Motor neuron (in vitro differentiated cells): ENCODE measurements around the gene DIPK1B. TPM values are rescaled to one million over a fixed set of nuclear protein-coding genes. Genes with fewer than 3 reads are reported as not detected.
"Not testable (repeated sequence)": the region's sequence is repeated elsewhere in the genome, so short reads cannot be mapped to it uniquely, and the experiment has no call there.

Source experiments
- ATAC-seq, 8 experiments: fragments of 200-7000 bp; cut with Tn5 transposase; replicated peaks in 6 of 8; 2 replicates each; pipeline ENCODE4 v1.8.0; 2021; ENCODE audit warnings: mild to moderate bottlenecking in 8 of 8, moderate library complexity in 8 of 8
- H3K27ac ChIP-seq, 2 donors: fragments of 250-450 bp; sonication (Bioruptor Pico); 2 replicates each; pipeline ENCODE4 v1.9.0; 2021; ENCODE audit warnings: antibody characterized with exemption in 2 of 2, mild to moderate bottlenecking in 2 of 2, moderate library complexity in 1 of 2
- H3K4me1 ChIP-seq, 2 donors: fragments of 250-450 bp; sonication (Bioruptor Pico); replicated peaks in 1 of 2; 2 replicates each; pipeline ENCODE4 v1.6.1; 2021; ENCODE audit warnings: antibody characterized with exemption in 2 of 2, mild to moderate bottlenecking in 2 of 2, moderate library complexity in 1 of 2
- H3K4me3 ChIP-seq, 5 donors: fragments of 250-450 bp; sonication (Bioruptor Pico); 2 replicates each; pipeline ENCODE4 v1.9.0; 2021; ENCODE audit warnings: antibody characterized with exemption in 5 of 5, mild to moderate bottlenecking in 5 of 5, moderate library complexity in 4 of 5
- WGBS, 10 experiments: fragments of 450-650 bp; shearing (Covaris generic); methylation state at CpG; one replicate each; pipeline ENCODE4 v1.0.0; 2022; 5-methylcytosine and 5-hydroxymethylcytosine counted together
- in situ Hi-C, 9 experiments: fragments of 400-800 bp; cut with MboI; loops; one replicate each; pipeline ENCODE4 v1.15.0; 2021; ENCODE audit warnings: low sequenced_read_pairs in 9 of 9, low pct_unique_long_range_greater_than_20kb in 2 of 9; ENCODE audit not compliant: unreplicated experiment in 9 of 9
- total RNA-seq, 8 experiments: library from RNA; unstranded; fragments of 300-600 nt; gene quantifications; 2 replicates each; pipeline versions ENCODE4 v1.2.3 to v1.2.4, GENCODE V29; 2022

DIPK1B gene
- total RNA-seq, 8 experiments from 2014 or later: 0.92 to 44.3 (median 27.8) TPM

GRCh38 chr9:136754626-136755301 is 42.4 kb downstream of the DIPK1B start:
- in situ Hi-C loops: no loop called here
- 60 to 100% (median 60%) methylated on average over 1 of the region's 24 CpGs; no CpG with 5 or more reads in 7 of the 10 experiments for whole genome bisulfite sequencing, 10 experiments
- H3K4me3 ChIP-seq: no peak overlapping the region
- H3K4me1 ChIP-seq: no peaks in the 10 kb centered on the region
- no peak overlapping the region for H3K27ac ChIP-seq
- ATAC-seq: peak in 4 of 8 experiments; percentile 2 to 18 (median 10)

- H3K4me1 ChIP-seq, H3K4me3 ChIP-seq, H3K27ac ChIP-seq, in situ Hi-C loops: not testable (repeated sequence)
- WGBS, 10 experiments: 60 to 100% (median 87%) methylated on average over 1 to 4 of the region's 22 CpGs; no CpG with 5 or more reads in 3 of the 10 experiments
- peak in 2 of 8 experiments; percentile 2 to 4 for ATAC-seq
These were observed 43.1 kb downstream of the DIPK1B start for GRCh38 chr9:136755302-136756133.

DNA sequence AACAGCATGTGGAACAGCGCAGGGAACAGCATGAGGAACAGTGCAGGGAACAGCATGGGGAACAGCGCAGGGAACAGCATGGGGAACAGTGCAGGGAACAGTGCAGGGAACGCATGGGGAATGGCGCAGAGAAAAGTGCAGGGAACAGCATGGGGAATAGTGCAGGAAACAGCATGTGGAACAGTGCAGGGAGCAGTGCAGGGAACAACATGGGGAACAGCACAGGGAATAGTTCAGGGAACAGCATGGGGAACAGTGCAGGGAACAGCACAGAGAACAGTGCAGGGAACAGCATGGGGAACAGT is 43.7 kb downstream of the DIPK1B start:
- Histone ChIP-seq H3K4me1 (peaks cover 2% of the 10 kb centered on the region in 2 donors), H3K4me3 (no peak overlapping the region), H3K27ac (no peak overlapping the region)
- WGBS, 10 experiments: 80 to 100% methylated on average over 1 of the region's 4 CpGs; no CpG with 5 or more reads in 8 of the 10 experiments
- in situ Hi-C loops: no loop called here
- no peak for ATAC-seq

- Histone ChIP-seq H3K4me3 (no peak overlapping the region), H3K4me1 (peaks cover 3 to 5% of the 10 kb centered on the region in 2 donors), H3K27ac (no peak overlapping the region)
- ATAC-seq: no peak
- in situ Hi-C loops: no loop called here
- WGBS, 10 experiments: 70 to 100% (median 100%) methylated on average over 1 to 2 of the region's 18 CpGs; no CpG with 5 or more reads in 7 of the 10 experiments
These were observed 44.5 kb downstream of the DIPK1B start for GRCh38 chr9:136756836-136757235.

- Histone ChIP-seq H3K4me3 (no peak overlapping the region), H3K27ac (no peak overlapping the region), H3K4me1 (peaks cover 3 to 5% of the 10 kb centered on the region in 2 donors)
- no peak for ATAC-seq
- in situ Hi-C loops: no loop called here
- 86 to 100% methylated on average over 1 to 8 of the region's 20 CpGs; no CpG with 5 or more reads in 8 of the 10 experiments for WGBS, 10 experiments
These were observed 45.0 kb downstream of the DIPK1B start for GRCh38 chr9:136757328-136757727.

DNA sequence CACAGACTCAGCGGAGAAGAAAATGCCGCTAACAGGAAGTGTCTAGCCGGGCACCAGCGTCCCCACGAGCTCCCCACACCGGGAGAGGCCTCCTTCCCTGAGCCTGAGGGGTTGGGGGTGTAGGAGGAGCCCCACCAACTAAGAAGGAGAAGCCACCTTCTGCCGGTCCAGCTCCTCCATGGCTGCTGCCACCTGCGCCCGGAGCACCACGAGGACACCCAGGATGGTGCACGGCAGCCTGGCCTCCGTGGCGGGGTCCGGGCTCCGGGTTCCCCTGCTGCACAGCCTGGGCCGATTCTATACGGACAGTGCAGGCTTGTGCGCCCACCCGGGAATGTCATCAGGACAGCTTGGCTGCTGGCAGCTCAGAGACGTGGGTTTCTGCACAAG is 45.4 kb downstream of the DIPK1B start:
- in situ Hi-C loops: no loop called here
- no peak overlapping the region for H3K27ac ChIP-seq

DNA sequence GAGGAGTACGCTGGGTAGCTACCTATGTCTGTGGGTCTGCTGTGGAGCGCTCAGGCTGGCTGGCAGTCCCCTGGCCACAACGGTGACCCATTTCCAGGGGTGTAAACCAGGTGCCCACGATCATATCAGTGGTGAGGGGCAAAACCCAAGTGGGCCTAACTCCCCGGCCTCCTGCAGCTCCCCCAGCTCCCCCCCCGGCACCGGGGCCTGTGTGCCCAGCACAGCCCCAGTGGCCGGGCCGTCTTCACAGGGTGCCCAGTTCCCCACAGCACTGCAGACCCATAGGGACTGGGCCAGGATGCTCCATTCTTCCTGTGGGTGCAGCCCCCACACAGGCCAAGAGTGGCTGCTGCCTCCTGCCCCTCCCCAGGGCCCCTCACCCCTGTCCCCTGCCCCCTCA is 46.6 kb downstream of the DIPK1B start:
- in situ Hi-C loops: no loop called here
- peaks cover 7 to 19% of the 10 kb centered on the region in 2 donors for H3K4me1 ChIP-seq
- 94% methylated on average over 3 of the region's 9 CpGs; no CpG with 5 or more reads in 9 of the 10 experiments for WGBS, 10 experiments
- H3K27ac ChIP-seq: no peak overlapping the region
- no peak for ATAC-seq
- H3K4me3 ChIP-seq: no peak overlapping the region

More for the DNA sequence above, 45.4 kb downstream of the DIPK1B start:
- ATAC-seq: no peak
- Histone ChIP-seq H3K4me1 (peaks cover 3 to 9% of the 10 kb centered on the region in 2 donors), H3K4me3 (no peak overlapping the region)
- WGBS, 10 experiments: 87 to 100% (median 100%) methylated on average over 1 to 3 of the region's 20 CpGs; no CpG with 5 or more reads in 7 of the 10 experiments

GRCh38 chr9:136759436-136760325 is 47.3 kb downstream of the DIPK1B start:
- no peak overlapping the region for H3K27ac ChIP-seq
- in situ Hi-C loops: no loop called here

GRCh38 chr9:136760424-136760823 is 48.1 kb downstream of the DIPK1B start:
- Histone ChIP-seq H3K27ac (peak overlapping the region in 1 of 2 donors; percentile 19), H3K4me3 (no peak overlapping the region), H3K4me1 (peaks cover 7 to 25% of the 10 kb centered on the region in 2 donors)
- in situ Hi-C loops: no loop called here
- peak in 1 of 8 experiments; percentile 0 for ATAC-seq
- 20 to 92% (median 50%) methylated on average over 1 to 8 of the region's 25 CpGs; no CpG with 5 or more reads in 6 of the 10 experiments for WGBS, 10 experiments

More at GRCh38 chr9:136759436-136760325, 47.3 kb downstream of the DIPK1B start:
- H3K4me1 ChIP-seq: peaks cover 7 to 25% of the 10 kb centered on the region in 2 donors
- H3K4me3 ChIP-seq: no peak overlapping the region
- WGBS, 10 experiments: 89 to 100% (median 92%) methylated on average over 2 to 5 of the region's 27 CpGs; no CpG with 5 or more reads in 5 of the 10 experiments
- no peak for ATAC-seq

DNA sequence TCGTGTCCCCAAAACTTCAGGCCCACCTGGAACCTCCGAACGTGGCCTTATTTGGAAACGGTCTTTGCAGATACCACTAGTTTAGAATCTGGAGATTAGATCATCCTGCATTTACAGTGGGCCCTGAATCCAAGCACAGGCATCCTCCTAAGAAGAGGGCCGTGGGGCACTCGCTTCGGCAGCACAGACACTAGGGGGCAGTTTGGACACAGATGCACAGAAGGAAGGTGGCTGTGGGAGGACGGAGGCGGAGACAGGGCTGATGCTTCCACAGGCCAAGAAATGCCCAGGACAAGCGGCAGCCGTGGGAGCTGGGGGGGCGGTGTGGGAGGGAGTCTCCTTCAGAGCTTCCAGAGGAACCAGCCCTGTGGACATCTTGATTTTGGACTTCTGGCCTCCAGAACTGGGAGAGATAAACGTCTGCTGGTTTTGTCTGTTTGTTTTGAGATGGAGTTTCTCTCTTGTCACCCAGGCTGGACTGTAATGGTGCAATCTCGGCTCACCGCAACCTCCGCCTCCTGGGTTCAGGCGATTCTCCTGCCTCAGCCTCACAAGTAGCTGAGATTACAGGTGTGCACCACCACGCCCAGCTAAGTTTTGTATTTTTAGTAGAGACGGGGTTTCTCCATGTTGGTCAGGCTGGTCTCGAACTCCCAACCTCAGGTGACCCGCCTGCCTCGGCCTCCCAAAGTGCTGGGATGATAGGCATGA is 48.6 kb downstream of the DIPK1B start:
- peak; percentile 51 to 83 (median 78) for ATAC-seq
- in situ Hi-C loops, H3K4me3 ChIP-seq: not testable (repeated sequence)
- Histone ChIP-seq H3K27ac (peak overlapping the region in 1 of 2 donors; percentile 19), H3K4me1 (peaks cover 7 to 26% of the 10 kb centered on the region in 2 donors)
- 11 to 100% (median 75%) methylated on average over 1 to 7 of the region's 22 CpGs; no CpG with 5 or more reads in 2 of the 10 experiments for WGBS, 10 experiments

DNA sequence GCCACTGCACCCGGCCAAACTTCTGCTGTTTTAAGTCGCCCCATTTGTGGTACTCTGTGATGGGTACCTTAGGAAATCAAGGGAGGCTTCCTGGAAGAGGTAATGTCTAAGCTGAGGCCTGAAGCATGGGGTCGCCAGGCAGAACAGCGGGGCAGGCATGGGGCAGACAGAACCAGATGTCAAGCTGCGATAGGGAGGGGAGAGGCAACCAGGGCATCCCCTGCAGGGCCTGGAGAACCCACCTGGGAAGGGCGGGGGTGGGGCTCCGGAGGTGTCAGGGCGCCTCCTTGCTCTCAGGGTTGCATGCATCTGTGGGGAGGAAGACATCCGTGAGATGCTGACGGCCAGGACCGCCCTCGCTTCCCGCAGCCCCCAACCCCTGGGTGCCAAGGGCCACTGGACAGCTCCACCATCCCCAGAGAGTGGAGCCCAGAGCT is 49.2 kb downstream of the DIPK1B start:
- Histone ChIP-seq H3K4me1 (peaks cover 7 to 27% of the 10 kb centered on the region in 2 donors), H3K27ac (no peak overlapping the region), H3K4me3 (no peak overlapping the region)
- WGBS, 10 experiments: 0 to 80% (median 56%) methylated on average over 1 to 2 of the region's 13 CpGs; no CpG with 5 or more reads in 6 of the 10 experiments
- in situ Hi-C loops: no loop called here
- no peak for ATAC-seq

DNA sequence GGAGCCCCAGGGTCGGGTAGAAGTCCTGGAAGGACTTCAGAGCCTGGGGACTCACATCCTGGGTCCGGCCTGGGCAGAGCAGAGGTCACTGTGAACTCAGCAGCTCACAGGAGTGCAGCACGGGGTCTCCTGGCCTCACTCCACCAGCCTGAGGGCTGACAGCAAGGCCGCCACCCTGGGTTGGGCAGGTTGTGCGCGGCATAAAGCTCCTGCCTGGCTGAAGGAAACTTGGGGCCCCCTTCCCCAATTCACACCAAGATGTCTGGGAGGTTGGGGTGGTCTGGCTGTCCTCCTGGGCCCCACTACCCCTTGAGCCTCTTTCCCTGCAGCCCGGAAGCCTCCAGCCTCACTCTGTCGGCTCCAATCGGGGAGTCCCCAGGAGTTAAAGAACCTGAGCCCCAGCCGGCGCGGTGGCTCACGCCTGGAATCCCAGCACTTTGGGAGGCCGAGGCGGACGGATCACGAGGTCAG is 49.9 kb downstream of the DIPK1B start:
- in situ Hi-C loops: no loop called here
- Histone ChIP-seq H3K4me3 (no peak overlapping the region), H3K4me1 (peaks cover 12 to 27% of the 10 kb centered on the region in 2 donors), H3K27ac (peak overlapping the region in 1 of 2 donors; percentile 7)
- 0 to 100% (median 75%) methylated on average over 1 to 8 of the region's 17 CpGs; no CpG with 5 or more reads in 4 of the 10 experiments for WGBS, 10 experiments
- no peak for ATAC-seq
